GM12891 (cell line): ENCODE measurements around the gene ZNF620.

Experiments
- POLR2A ChIP-seq: IDR thresholded peaks from 2 replicates; pipeline ENCODE4 v1.6.1; 2011; ENCODE audit warnings: low read depth, low read length, control low read depth
- POLR2AphosphoS5 ChIP-seq: IDR thresholded peaks from 2 replicates; pipeline ENCODE4 v1.6.1; 2011; ENCODE audit warnings: low read depth, low read length, control low read depth
- POU2F2 ChIP-seq: IDR thresholded peaks from 2 replicates; pipeline ENCODE4 v1.6.1; 2011; ENCODE audit warnings: low read depth, mild to moderate bottlenecking, control low read depth, low read length, moderate library complexity

- TF ChIP-seq POLR2A: no peak
- TF ChIP-seq POLR2AphosphoS5: no peak
- no peak for TF ChIP-seq POU2F2
Measured at GRCh38 chr3:40461161-40461560, 44.7 kb upstream of the ZNF620 start.
